ENCODE data around the gene MAPRE3. TPM values are rescaled to one million over a fixed set of nuclear protein-coding genes. Genes with fewer than 3 reads are reported as not detected.

MAPRE3 gene
- total RNA-seq, 1 donor from 2014 or later, result 16.3 TPM

GRCh38 chr2:27025281-27025800, 54.9 kb downstream of the MAPRE3 start:
- Mint-ChIP-seq H3K4me1 (peaks cover 22% of the 10 kb centered on the region), H3K27me3 (ENCODE audit: low read depth) (no peaks in the 10 kb centered on the region), H3K4me3 (peak overlapping the region; percentile 57), H3K27ac (ENCODE audit: unreplicated experiment) (peak overlapping the region; percentile 69), H3K9me3 (no peaks in the 10 kb centered on the region), H3K36me3 (ENCODE audit: low read depth) (peaks cover 5% of the 10 kb centered on the region)
- DNase-seq (ENCODE audit: low read depth, low spot score), result no peak
- TF ChIP-seq CTCF (conservative IDR thresholded peaks at IDR 0.05), result no peak

GRCh38 chr2:27025861-27026851, 55.7 kb downstream of the MAPRE3 start:
- H3K4me3 Mint-ChIP-seq, result no peak overlapping the region
- no peaks in the 10 kb centered on the region for H3K27me3 Mint-ChIP-seq (ENCODE audit: low read depth)
- peak overlapping the region; percentile 71 for H3K27ac Mint-ChIP-seq (ENCODE audit: unreplicated experiment)
- no peak for TF ChIP-seq CTCF (conservative IDR thresholded peaks at IDR 0.05)
- DNase-seq (ENCODE audit: low read depth, low spot score), result no peak
- H3K9me3 Mint-ChIP-seq, result no peaks in the 10 kb centered on the region
- H3K36me3 Mint-ChIP-seq (ENCODE audit: low read depth), result peaks cover 5% of the 10 kb centered on the region
- peaks cover 17% of the 10 kb centered on the region for H3K4me1 Mint-ChIP-seq

- peak overlapping the region; percentile 92 for H3K27ac Mint-ChIP-seq (ENCODE audit: unreplicated experiment)
- H3K36me3 Mint-ChIP-seq (ENCODE audit: low read depth), result peaks cover 5% of the 10 kb centered on the region
Observed at GRCh38 chr2:27027211-27027651, 56.8 kb downstream of the MAPRE3 start.

GRCh38 chr2:27029051-27029450, 58.6 kb downstream of the MAPRE3 start:
- Mint-ChIP-seq H3K4me3 (no peak overlapping the region), H3K4me1 (peaks cover 34% of the 10 kb centered on the region), H3K9me3 (no peaks in the 10 kb centered on the region), H3K36me3 (ENCODE audit: low read depth) (peaks cover 5% of the 10 kb centered on the region), H3K27ac (ENCODE audit: unreplicated experiment) (no peak overlapping the region), H3K27me3 (ENCODE audit: low read depth) (no peaks in the 10 kb centered on the region)
- TF ChIP-seq CTCF (conservative IDR thresholded peaks at IDR 0.05), result no peak
- DNase-seq (ENCODE audit: low read depth, low spot score), result no peak

More at GRCh38 chr2:27027211-27027651, 56.8 kb downstream of the MAPRE3 start:
- no peak overlapping the region for H3K4me3 Mint-ChIP-seq
- H3K4me1 Mint-ChIP-seq, result peaks cover 21% of the 10 kb centered on the region
- H3K9me3 Mint-ChIP-seq, result no peaks in the 10 kb centered on the region
- H3K27me3 Mint-ChIP-seq (ENCODE audit: low read depth), result no peaks in the 10 kb centered on the region
- DNase-seq (ENCODE audit: low read depth, low spot score), result no peak
- no peak for TF ChIP-seq CTCF (conservative IDR thresholded peaks at IDR 0.05)

- no peaks in the 10 kb centered on the region for H3K27me3 Mint-ChIP-seq (ENCODE audit: low read depth)
Observed at GRCh38 chr2:27032495-27033252, 62.2 kb downstream of the MAPRE3 start, which contains the start of gene TMEM214. Gene TMEM214 (plus strand): TSS chr2:27032965. CDS start chr2:27033016, 51 bp downstream.

More at GRCh38 chr2:27032495-27033252, 62.2 kb downstream of the MAPRE3 start, which contains the start of gene TMEM214:
- peaks cover 7% of the 10 kb centered on the region for H3K36me3 Mint-ChIP-seq (ENCODE audit: low read depth)
- H3K9me3 Mint-ChIP-seq, result no peaks in the 10 kb centered on the region
- peak; percentile 81 for DNase-seq (ENCODE audit: low read depth, low spot score)
- TF ChIP-seq CTCF (conservative IDR thresholded peaks at IDR 0.05), result no peak
- H3K27ac Mint-ChIP-seq (ENCODE audit: unreplicated experiment), result peak within 1 kb of the TSS; percentile 98
- peaks cover 37% of the 10 kb centered on the region for H3K4me1 Mint-ChIP-seq
- peak within 1 kb of the TSS; percentile 97 for H3K4me3 Mint-ChIP-seq
